IMR-90 (cell line): ENCODE measurements around the gene ATP6V0E2. TPM values are rescaled to one million over a fixed set of nuclear protein-coding genes. Genes with fewer than 3 reads are reported as not detected.

Source experiments
- ATAC-seq: fragments of 200-7000 bp; cut with Tn5 transposase; 2 replicates; pipeline ENCODE4 v1.9.1; 2020; ENCODE audit warnings: low read depth, mild to moderate bottlenecking, moderate library complexity
- BruUV-seq: library from RNA; stranded (reverse); fragments of 400-500 nt; replicated peaks from 2 replicates; lab custom pipeline; 2021; lab: Mats Ljungman, UMichigan
- CTCF ChIA-PET: fragments of 300-600 bp; formaldehyde crosslinking; extraction: SDS; loops from one replicate; lab custom pipeline; 2021; ENCODE audit warnings: antibody characterized with exemption; lab: Yijun Ruan, JAX
- POLR2A ChIA-PET: fragments of 300-600 bp; sonication (Branson Sonifier 250); formaldehyde crosslinking; loops from one replicate; lab custom pipeline; 2022; ENCODE audit warnings: antibody characterized with exemption; ENCODE audit not compliant: unreplicated experiment; lab: Charles Lee
- DNase-seq: peaks from one replicate; pipeline ENCODE4 v3.0.0; 2013
- H2AFZ ChIP-seq: replicated peaks from 2 replicates; pipeline ENCODE3; 2013; ENCODE audit warnings: low read length, mild to moderate bottlenecking; ENCODE audit not compliant: poor library complexity
- H2AK5ac ChIP-seq: 2 replicates; pipeline ENCODE4 v1.6.1; 2013; ENCODE audit warnings: low read depth, low read length, inconsistent platforms
- H2AK9ac ChIP-seq: replicated peaks from 2 replicates; pipeline ENCODE3; 2013; ENCODE audit warnings: mild to moderate bottlenecking, low read depth, low read length, moderate library complexity; ENCODE audit not compliant: poor library complexity
- H2BK120ac ChIP-seq: 2 replicates; pipeline ENCODE4 v1.6.1; 2013; ENCODE audit warnings: low read depth, low read length, inconsistent platforms
- H2BK15ac ChIP-seq: 3 replicates; pipeline ENCODE4 v1.6.1; 2013; ENCODE audit warnings: low read depth, low read length, inconsistent platforms
- H2BK20ac ChIP-seq: 2 replicates; pipeline ENCODE4 v1.6.1; 2013; ENCODE audit warnings: low read depth, mild to moderate bottlenecking, inconsistent platforms, low read length, moderate library complexity
- H2BK5ac ChIP-seq: 2 replicates; pipeline ENCODE4 v1.6.1; 2013; ENCODE audit warnings: mild to moderate bottlenecking, low read depth, low read length, inconsistent platforms; ENCODE audit not compliant: poor library complexity, severe bottlenecking
- H3K14ac ChIP-seq: replicated peaks from 2 replicates; pipeline ENCODE4 v1.6.1; 2013; ENCODE audit warnings: low read depth, low read length, inconsistent platforms
- H3K18ac ChIP-seq: 2 replicates; pipeline ENCODE4 v1.6.1; 2013; ENCODE audit warnings: low read depth, low read length, control low read depth
- H3K23ac ChIP-seq: 2 replicates; pipeline ENCODE4 v1.6.1; 2013; ENCODE audit warnings: low read depth, low read length, inconsistent platforms
- H3K27ac ChIP-seq: 2 replicates; pipeline ENCODE4 v1.5.1; 2013; ENCODE audit warnings: mild to moderate bottlenecking, control low read depth, low read length; ENCODE audit not compliant: insufficient read depth
- H3K27me3 ChIP-seq: 2 replicates; pipeline ENCODE4 v1.6.1; 2013; ENCODE audit warnings: low read length; ENCODE audit not compliant: control insufficient read depth, insufficient read depth
- H3K36me3 ChIP-seq: 2 replicates; pipeline ENCODE4 v1.6.1; 2013; ENCODE audit warnings: low read length, mixed read lengths; ENCODE audit not compliant: control insufficient read depth, insufficient read depth
- H3K4ac ChIP-seq: 2 replicates; pipeline ENCODE4 v1.6.1; 2013; ENCODE audit warnings: low read depth, low read length, inconsistent platforms
- H3K4me1 ChIP-seq: 2 replicates; pipeline ENCODE4 v1.6.1; 2013; ENCODE audit warnings: low read length, mixed read lengths; ENCODE audit not compliant: control insufficient read depth, insufficient read depth
- H3K4me2 ChIP-seq: 2 replicates; pipeline ENCODE4 v1.6.1; 2013; ENCODE audit warnings: low read depth, mild to moderate bottlenecking, control low read depth, low read length, moderate library complexity
- H3K4me3 ChIP-seq: 2 replicates; pipeline ENCODE4 v1.5.1; 2013; ENCODE audit warnings: low read depth, mild to moderate bottlenecking, control low read depth, low read length, moderate library complexity; ENCODE audit not compliant: insufficient read depth
- H3K56ac ChIP-seq: 2 replicates; pipeline ENCODE4 v1.6.1; 2013; ENCODE audit warnings: low read length, inconsistent platforms; ENCODE audit not compliant: insufficient read depth; ENCODE audit errors: extremely low read depth
- H3K79me1 ChIP-seq, 2 experiments: 2 replicates each; pipeline ENCODE4 v1.6.1; 2013; ENCODE audit warnings: low read length in 2 of 2, inconsistent platforms in 1 of 2, low read depth in 1 of 2
- H3K9ac ChIP-seq: 2 replicates; pipeline ENCODE4 v1.6.1; 2013; ENCODE audit warnings: low read depth, low read length, control low read depth
- H3K9me1 ChIP-seq: 2 replicates; pipeline ENCODE4 v1.6.1; 2013; ENCODE audit warnings: low read length, inconsistent platforms; ENCODE audit not compliant: insufficient read depth
- H3K9me3 ChIP-seq: 2 replicates; pipeline ENCODE4 v1.6.1; 2013; ENCODE audit warnings: low read length; ENCODE audit not compliant: control insufficient read depth, insufficient read depth
- H4K20me1 ChIP-seq: 2 replicates; pipeline ENCODE4 v1.6.1; 2013; ENCODE audit warnings: low read length, inconsistent platforms; ENCODE audit not compliant: insufficient read depth
- H4K5ac ChIP-seq: 2 replicates; pipeline ENCODE4 v1.6.1; 2013; ENCODE audit warnings: mild to moderate bottlenecking, low read depth, low read length, control low read depth
- H4K8ac ChIP-seq, 2 experiments: 2 replicates each; pipeline ENCODE4 v1.6.1; 2013; ENCODE audit warnings: low read depth in 2 of 2, low read length in 2 of 2, control low read depth in 1 of 2, inconsistent platforms in 1 of 2
- H4K91ac ChIP-seq: 2 replicates; pipeline ENCODE4 v1.6.1; 2013; ENCODE audit warnings: low read depth, low read length, inconsistent platforms; ENCODE audit not compliant: insufficient read depth
- BHLHE40 ChIP-seq: fragments of 150-350 bp; IDR thresholded peaks from 2 replicates; pipeline ENCODE4 v1.6.1; 2016; ENCODE audit warnings: mild to moderate bottlenecking, low read depth, low read length
- CEBPB ChIP-seq: IDR thresholded peaks from 2 replicates; pipeline ENCODE4 v1.6.1; 2012; ENCODE audit warnings: low read depth, low read length, improper control_type of control experiment
- CHD1 ChIP-seq: IDR thresholded peaks from 2 replicates; pipeline ENCODE4 v1.6.1; 2012; ENCODE audit warnings: low read depth, low read length, improper control_type of control experiment
- ELK1 ChIP-seq: fragments of 150-350 bp; IDR thresholded peaks from 2 replicates; pipeline ENCODE4 v1.6.1; 2016; ENCODE audit warnings: low read depth, mild to moderate bottlenecking, low read length, moderate library complexity, borderline replicate concordance
- FOS ChIP-seq: fragments of 150-350 bp; IDR thresholded peaks from 2 replicates; pipeline ENCODE4 v1.6.1; 2016; ENCODE audit warnings: low read depth, low read length
- MAFK ChIP-seq: IDR thresholded peaks from 2 replicates; pipeline ENCODE4 v1.6.1; 2012; ENCODE audit warnings: low read depth, low read length, improper control_type of control experiment
- MAZ ChIP-seq: IDR thresholded peaks from 2 replicates; pipeline ENCODE4 v1.6.1; 2012; ENCODE audit warnings: low read depth, mild to moderate bottlenecking, low read length, improper control_type of control experiment, moderate library complexity, borderline replicate concordance
- MXI1 ChIP-seq: IDR thresholded peaks from 2 replicates; pipeline ENCODE4 v1.6.1; 2012; ENCODE audit warnings: low read depth, mild to moderate bottlenecking, low read length, moderate library complexity, borderline replicate concordance
- NFE2L2 ChIP-seq: fragments of 150-350 bp; IDR thresholded peaks from 2 replicates; pipeline ENCODE4 v1.6.1; 2016; ENCODE audit warnings: low read depth, mild to moderate bottlenecking, low read length
- POLR2A ChIP-seq: IDR thresholded peaks from 2 replicates; pipeline ENCODE4 v1.6.1; 2012; ENCODE audit warnings: mild to moderate bottlenecking, low read depth, low read length
- RAD21 ChIP-seq: IDR thresholded peaks from 2 replicates; pipeline ENCODE4 v1.6.1; 2012; ENCODE audit warnings: low read length, improper control_type of control experiment
- RCOR1 ChIP-seq: IDR thresholded peaks from 2 replicates; pipeline ENCODE4 v1.6.1; 2012; ENCODE audit warnings: mild to moderate bottlenecking, low read length, improper control_type of control experiment; ENCODE audit not compliant: insufficient replicate concordance
- RFX5 ChIP-seq: IDR thresholded peaks from 2 replicates; pipeline ENCODE4 v1.8.0; 2012; ENCODE audit warnings: low read depth, mild to moderate bottlenecking, low read length, moderate library complexity
- SMC3 ChIP-seq: fragments of 150-350 bp; IDR thresholded peaks from 2 replicates; pipeline ENCODE4 v1.6.1; 2016; ENCODE audit warnings: low read depth, mild to moderate bottlenecking, antibody characterized with exemption, low read length, moderate library complexity
- WGBS, 2 experiments: methylation state at CpG; one replicate each; pipeline versions ENCODE4 v1.1.5 to v1.1.7; 2013; ENCODE audit warnings: missing lambda C conversion rate in 2 of 2; ENCODE audit not compliant: insufficient read length in 1 of 2; ENCODE audit errors: extremely low coverage in 2 of 2; 5-methylcytosine and 5-hydroxymethylcytosine counted together
- dilution Hi-C: fragments of 300-500 bp; cut with HindIII; formaldehyde crosslinking; loops from one replicate; pipeline ENCODE4 v1.14.3; 2018; ENCODE audit warnings: low sequenced_read_pairs; ENCODE audit not compliant: unreplicated experiment
- in situ Hi-C: fragments of 300-500 bp; cut with MboI; formaldehyde crosslinking; loops from 3 replicates; pipeline ENCODE4 v1.14.3; 2019; ENCODE audit warnings: low sequenced_read_pairs, inconsistent platforms, mixed read lengths
- intact Hi-C: fragments of 100-400 bp; cut with micrococcal nuclease; formaldehyde crosslinking; loops from 2 replicates; pipeline ENCODE4 v1.10.0; 2022
- polyA plus RNA-seq, 3 experiments: library from polyadenylated mRNA; depleted of rRNA; stranded (reverse); fragments of >200 nt; gene quantifications; 2 replicates each; pipeline ENCODE4 v1.2.3, GENCODE V29; 2012; ENCODE audit warnings: low replicate concordance in 1 of 3
- total RNA-seq: library from RNA; depleted of rRNA; stranded (reverse); fragments of >200 nt; gene quantifications from 2 replicates; pipeline ENCODE4 v1.2.3, GENCODE V29; 2012
- TF ChIP-seq, protein P1 (sequence below): fragments of 150-350 bp; IDR thresholded peaks from 2 replicates; pipeline ENCODE4 v1.6.1; 2017; ENCODE audit warnings: mild to moderate bottlenecking, antibody characterized with exemption, low read length, low read depth
- TF ChIP-seq, protein P2 (sequence below): conservative IDR thresholded peaks from 2 replicates; pipeline ENCODE4 v1.5.1; 2012; ENCODE audit warnings: mild to moderate bottlenecking, low read depth, low read length, improper control_type of control experiment

ATP6V0E2 gene
- total and polyA plus RNA-seq, 2 of the 4 experiments (the other 2 are of a cell fraction) = 5.7 to 30.3 TPM

DNA sequence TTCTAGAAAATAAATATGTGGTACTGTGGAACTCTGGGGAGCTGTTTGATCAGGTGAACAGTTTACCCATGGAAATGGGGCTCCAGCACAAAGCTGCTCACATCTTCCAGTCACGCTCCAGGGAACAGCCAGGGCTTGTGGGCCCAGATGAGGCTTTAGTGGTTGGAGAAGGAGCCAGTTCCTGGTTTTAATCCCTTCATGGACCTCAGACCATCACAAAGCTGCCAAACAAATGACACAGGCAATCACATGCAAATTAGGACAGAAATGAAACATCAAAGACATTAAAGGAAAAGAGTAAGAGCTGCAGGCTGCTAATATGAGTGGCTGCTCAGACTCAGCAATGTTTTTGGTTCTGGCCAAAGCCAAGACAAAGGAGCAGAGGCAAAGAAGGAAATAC, 2.2 kb upstream of the ATP6V0E2 start:
- Histone ChIP-seq H3K27ac (no peak overlapping the region), H3K79me1 (peaks cover 0 to 6% of the 10 kb centered on the region in 2 experiments; a peak in 1 of 4 replicates), H2AFZ (no peak overlapping the region), H3K4ac (no peak overlapping the region), H4K20me1 (no peaks in the 10 kb centered on the region), H2BK5ac (no peak overlapping the region), H3K27me3 (no peaks in the 10 kb centered on the region), H4K91ac (no peak overlapping the region), H3K4me2 (no peak overlapping the region), H3K9ac (no peak overlapping the region), H3K36me3 (no peaks in the 10 kb centered on the region), H2AK5ac (no peak overlapping the region), H3K56ac (no peak overlapping the region), H3K4me1 (peaks cover 8% of the 10 kb centered on the region), H2BK15ac (no peak overlapping the region), H3K23ac (no peak overlapping the region), H3K18ac (no peak overlapping the region), H3K4me3 (no peak overlapping the region), H4K8ac (no peak overlapping the region), H3K9me3 (no peaks in the 10 kb centered on the region), H2BK20ac (no peak overlapping the region), H4K5ac (no peak overlapping the region), H3K9me1 (peaks cover 6% of the 10 kb centered on the region; the same call in 1 of the 2 replicates), H2BK120ac (no peak overlapping the region), H3K14ac (no peak overlapping the region), H2AK9ac (no peak overlapping the region)
- ChIA-PET POLR2A (no interaction called here), CTCF (interaction anchor here (0.6 to 1.0 kb wide), 2 partner anchors 22 to 909 kb away, joined by 3 to 4 read pairs; no protein-coding TSS in a partner anchor)
- dilution Hi-C loops = no loop called here
- DNase-seq (no peak), ATAC-seq (no peak)
- TF ChIP-seq FOS (no peak), NFE2L2 (no peak), RAD21 (no peak), SMC3 (no peak), RCOR1 (no peak), RFX5 (no peak), ELK1 (no peak), CEBPB (no peak), MAZ (no peak), BHLHE40 (no peak), CHD1 (no peak), MAFK (no peak), POLR2A (no peak), MXI1 (no peak)
- TF ChIP-seq, protein P1, sequence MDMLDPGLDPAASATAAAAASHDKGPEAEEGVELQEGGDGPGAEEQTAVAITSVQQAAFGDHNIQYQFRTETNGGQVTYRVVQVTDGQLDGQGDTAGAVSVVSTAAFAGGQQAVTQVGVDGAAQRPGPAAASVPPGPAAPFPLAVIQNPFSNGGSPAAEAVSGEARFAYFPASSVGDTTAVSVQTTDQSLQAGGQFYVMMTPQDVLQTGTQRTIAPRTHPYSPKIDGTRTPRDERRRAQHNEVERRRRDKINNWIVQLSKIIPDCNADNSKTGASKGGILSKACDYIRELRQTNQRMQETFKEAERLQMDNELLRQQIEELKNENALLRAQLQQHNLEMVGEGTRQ = no peak
- TF ChIP-seq, protein P2, sequence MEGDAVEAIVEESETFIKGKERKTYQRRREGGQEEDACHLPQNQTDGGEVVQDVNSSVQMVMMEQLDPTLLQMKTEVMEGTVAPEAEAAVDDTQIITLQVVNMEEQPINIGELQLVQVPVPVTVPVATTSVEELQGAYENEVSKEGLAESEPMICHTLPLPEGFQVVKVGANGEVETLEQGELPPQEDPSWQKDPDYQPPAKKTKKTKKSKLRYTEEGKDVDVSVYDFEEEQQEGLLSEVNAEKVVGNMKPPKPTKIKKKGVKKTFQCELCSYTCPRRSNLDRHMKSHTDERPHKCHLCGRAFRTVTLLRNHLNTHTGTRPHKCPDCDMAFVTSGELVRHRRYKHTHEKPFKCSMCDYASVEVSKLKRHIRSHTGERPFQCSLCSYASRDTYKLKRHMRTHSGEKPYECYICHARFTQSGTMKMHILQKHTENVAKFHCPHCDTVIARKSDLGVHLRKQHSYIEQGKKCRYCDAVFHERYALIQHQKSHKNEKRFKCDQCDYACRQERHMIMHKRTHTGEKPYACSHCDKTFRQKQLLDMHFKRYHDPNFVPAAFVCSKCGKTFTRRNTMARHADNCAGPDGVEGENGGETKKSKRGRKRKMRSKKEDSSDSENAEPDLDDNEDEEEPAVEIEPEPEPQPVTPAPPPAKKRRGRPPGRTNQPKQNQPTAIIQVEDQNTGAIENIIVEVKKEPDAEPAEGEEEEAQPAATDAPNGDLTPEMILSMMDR = no peak
- intact Hi-C loops = no loop called here
- BruUV-seq = no TSS peak
- WGBS, 2 experiments = no CpG with 5 or more reads among the region's 1 CpG
- in situ Hi-C loops = loop anchor here (25.0 kb wide), 1 partner anchor 541 kb away; a partner anchor contains a TSS
